ENCODE measurements around the gene RNF215.
"Not testable (repeated sequence)": the region's sequence is repeated elsewhere in the genome, so short reads cannot be mapped to it uniquely, and the experiment has no call there.

The RNF215 gene

GRCh38 chr22:30365891-30366290, 21.3 kb downstream of the RNF215 start:
- DNase-seq (ENCODE audit: low read depth in 2 of 2, low spot score in 1 of 2), result no peak

- no peak for DNase-seq (ENCODE audit: low read depth in 2 of 2, low spot score in 1 of 2)
These were observed 24.4 kb downstream of the RNF215 start for GRCh38 chr22:30362651-30363281.

- no peak for DNase-seq (ENCODE audit: low read depth in 2 of 2, low spot score in 1 of 2)
These were observed 25.1 kb downstream of the RNF215 start for GRCh38 chr22:30361916-30362650.

- DNase-seq (ENCODE audit: low read depth in 2 of 2, low spot score in 1 of 2), result no peak
These were observed 28.7 kb downstream of the RNF215 start for GRCh38 chr22:30358541-30358940.

GRCh38 chr22:30357650-30358215, 29.5 kb downstream of the RNF215 start:
- DNase-seq (ENCODE audit: low read depth in 2 of 2, low spot score in 1 of 2), result no peak

- DNase-seq (ENCODE audit: low read depth in 2 of 2, low spot score in 1 of 2), result no peak
These were observed 30.0 kb downstream of the RNF215 start for GRCh38 chr22:30357236-30357570.

- peak; percentile 60 to 73 for DNase-seq (ENCODE audit: low read depth in 2 of 2, low spot score in 1 of 2)
These were observed 30.6 kb downstream of the RNF215 start, which contains the start of the genes CCDC157 and SF3A1 for GRCh38 chr22:30356449-30357235. Gene CCDC157 (plus strand): TSS chr22:30357007. CDS start chr22:30366001, 8,994 bp downstream. Gene SF3A1 (minus strand): TSS chr22:30356894. CDS start chr22:30356792, 102 bp downstream.

GRCh38 chr22:30354644-30355043, 32.6 kb downstream of the RNF215 start:
- no peak for DNase-seq (ENCODE audit: low read depth in 2 of 2, low spot score in 1 of 2)

GRCh38 chr22:30351226-30351625, 36.0 kb downstream of the RNF215 start:
- no peak for DNase-seq (ENCODE audit: low read depth in 2 of 2, low spot score in 1 of 2)

- no peak for DNase-seq (ENCODE audit: low read depth in 2 of 2, low spot score in 1 of 2)
These were observed 38.4 kb downstream of the RNF215 start for GRCh38 chr22:30348809-30349208.

GRCh38 chr22:30348404-30348803, 38.8 kb downstream of the RNF215 start:
- no peak for DNase-seq (ENCODE audit: low read depth in 2 of 2, low spot score in 1 of 2)

GRCh38 chr22:30347255-30347892, 39.8 kb downstream of the RNF215 start:
- DNase-seq (ENCODE audit: low read depth in 2 of 2, low spot score in 1 of 2), result no peak

GRCh38 chr22:30344447-30345200, 42.6 kb downstream of the RNF215 start:
- DNase-seq (ENCODE audit: low read depth in 2 of 2, low spot score in 1 of 2), result no peak

GRCh38 chr22:30340911-30341685, 46.1 kb downstream of the RNF215 start:
- DNase-seq (ENCODE audit: low read depth in 2 of 2, low spot score in 1 of 2), result no peak

- DNase-seq (ENCODE audit: low read depth in 2 of 2, low spot score in 1 of 2), result no peak
These were observed 48.4 kb downstream of the RNF215 start for GRCh38 chr22:30338802-30339201.

GRCh38 chr22:30338341-30338740, 48.9 kb downstream of the RNF215 start:
- not testable (repeated sequence) for DNase-seq (ENCODE audit: low read depth in 2 of 2, low spot score in 1 of 2)

GRCh38 chr22:30337461-30337778, 49.8 kb downstream of the RNF215 start:
- no peak for DNase-seq (ENCODE audit: low read depth in 2 of 2, low spot score in 1 of 2)

GRCh38 chr22:30336752-30337460, 50.3 kb downstream of the RNF215 start:
- DNase-seq (ENCODE audit: low read depth in 2 of 2, low spot score in 1 of 2), result no peak

GRCh38 chr22:30335236-30335635, 52.0 kb downstream of the RNF215 start:
- DNase-seq (ENCODE audit: low read depth in 2 of 2, low spot score in 1 of 2), result no peak
